HK-2 (cell line): ENCODE measurements around the gene CACTIN.
"Not testable (repeated sequence)": the region's sequence is repeated elsewhere in the genome, so short reads cannot be mapped to it uniquely, and the experiment has no call there.

ENCODE experiments used
- DNase-seq: peaks from one replicate; pipeline ENCODE4 v3.0.0-alpha.2; 2018; ENCODE audit not compliant: unreplicated experiment

CACTIN gene

GRCh38 chr19:3586707-3587346, 39.8 kb downstream of the CACTIN start:
- no peak for DNase-seq

GRCh38 chr19:3586127-3586626, 40.4 kb downstream of the CACTIN start:
- no peak for DNase-seq

- DNase-seq: no peak
Measured at GRCh38 chr19:3585301-3586126, 41.1 kb downstream of the CACTIN start, which contains the start of gene GIPC3. Gene GIPC3, plus strand, starts transcription at chr19:3585478. Its CDS starts 120 bp downstream, at chr19:3585598.

- not testable (repeated sequence) for DNase-seq
Measured at GRCh38 chr19:3584036-3584802, 42.4 kb downstream of the CACTIN start.

- not testable (repeated sequence) for DNase-seq
Measured at GRCh38 chr19:3581792-3582191, 44.8 kb downstream of the CACTIN start.

GRCh38 chr19:3580156-3580934, 46.2 kb downstream of the CACTIN start:
- DNase-seq: peak; percentile 49

GRCh38 chr19:3578390-3578789, 48.2 kb downstream of the CACTIN start:
- no peak for DNase-seq

- DNase-seq: no peak
Measured at GRCh38 chr19:3577723-3578344, 48.8 kb downstream of the CACTIN start.

- no peak for DNase-seq
Measured at GRCh38 chr19:3576696-3577443, 49.7 kb downstream of the CACTIN start.

- DNase-seq: no peak
Measured at GRCh38 chr19:3575949-3576673, 50.5 kb downstream of the CACTIN start.

- no peak for DNase-seq
Measured at GRCh38 chr19:3575260-3575741, 51.3 kb downstream of the CACTIN start.

GRCh38 chr19:3573858-3574637, 52.5 kb downstream of the CACTIN start:
- DNase-seq: peak; percentile 90

- DNase-seq: no peak
Measured at GRCh38 chr19:3573162-3573857, 53.3 kb downstream of the CACTIN start.

- DNase-seq: no peak
Measured at GRCh38 chr19:3572855-3573161, 53.8 kb downstream of the CACTIN start, which contains the start of gene HMG20B. Gene HMG20B, plus strand, starts transcription at chr19:3572944. Its CDS starts 366 bp downstream, at chr19:3573310.

GRCh38 chr19:3572132-3572854, 54.3 kb downstream of the CACTIN start:
- peak; percentile 100 for DNase-seq

GRCh38 chr19:3570606-3571011, 56.0 kb downstream of the CACTIN start:
- DNase-seq: no peak

- not testable (repeated sequence) for DNase-seq
Measured at GRCh38 chr19:3570042-3570441, 56.5 kb downstream of the CACTIN start.
